Osteocyte (in vitro differentiated cells): ENCODE measurements around the gene FARS2. TPM values are rescaled to one million over a fixed set of nuclear protein-coding genes. Genes with fewer than 3 reads are reported as not detected.

Experiments
- DNase-seq: peaks from one replicate; pipeline ENCODE4 v3.0.0; 2021; ENCODE audit warnings: mixed read lengths; ENCODE audit not compliant: unreplicated experiment; ENCODE audit errors: extremely low spot score
- H3K27ac Mint-ChIP-seq: one replicate; pipeline ENCODE4 v1.8.0; 2021; ENCODE audit warnings: mild to moderate bottlenecking, mixed read lengths; ENCODE audit not compliant: unreplicated experiment
- H3K27me3 Mint-ChIP-seq: one replicate; pipeline ENCODE4 v1.8.0; 2021; ENCODE audit warnings: mixed read lengths; ENCODE audit not compliant: unreplicated experiment
- H3K36me3 Mint-ChIP-seq: one replicate; pipeline ENCODE4 v1.8.0; 2021; ENCODE audit warnings: mixed read lengths; ENCODE audit not compliant: unreplicated experiment
- H3K4me1 Mint-ChIP-seq: one replicate; pipeline ENCODE4 v1.8.0; 2021; ENCODE audit warnings: mixed read lengths; ENCODE audit not compliant: unreplicated experiment
- H3K4me3 Mint-ChIP-seq: one replicate; pipeline ENCODE4 v1.8.0; 2021; ENCODE audit warnings: mild to moderate bottlenecking, moderate library complexity, mixed read lengths; ENCODE audit not compliant: unreplicated experiment
- H3K9me3 Mint-ChIP-seq: one replicate; pipeline ENCODE4 v1.8.0; 2021; ENCODE audit warnings: mixed read lengths; ENCODE audit not compliant: unreplicated experiment
- CTCF ChIP-seq: fragments of 200-600 bp; sonication (generic); IDR thresholded peaks from 2 replicates; pipeline ENCODE4 v1.5.0; 2021; ENCODE audit warnings: antibody characterized with exemption, mild to moderate bottlenecking, moderate library complexity
- total RNA-seq: library from RNA; stranded (reverse); gene quantifications from 2 replicates; pipeline ENCODE4 v1.2.1, GENCODE V29; 2021

The FARS2 gene
- total RNA-seq, 1 donor from 2014 or later: 17.4 TPM

GRCh38 chr6:5507131-5507681 is 245.9 kb downstream of the FARS2 start:
- DNase-seq: no peak
- H3K27me3 Mint-ChIP-seq: no peaks in the 10 kb centered on the region
- H3K27ac Mint-ChIP-seq: no peak overlapping the region
- H3K4me3 Mint-ChIP-seq: no peak overlapping the region
- no peaks in the 10 kb centered on the region for H3K4me1 Mint-ChIP-seq
- TF ChIP-seq CTCF: no peak
- H3K36me3 Mint-ChIP-seq: no peaks in the 10 kb centered on the region
- no peaks in the 10 kb centered on the region for H3K9me3 Mint-ChIP-seq

GRCh38 chr6:5509106-5509505 is 247.8 kb downstream of the FARS2 start:
- Mint-ChIP-seq H3K4me1 (no peaks in the 10 kb centered on the region), H3K27me3 (no peaks in the 10 kb centered on the region), H3K27ac (no peak overlapping the region), H3K4me3 (no peak overlapping the region), H3K36me3 (no peaks in the 10 kb centered on the region), H3K9me3 (no peaks in the 10 kb centered on the region)
- DNase-seq: no peak
- no peak for TF ChIP-seq CTCF

GRCh38 chr6:5510331-5511133 is 249.2 kb downstream of the FARS2 start:
- TF ChIP-seq CTCF: no peak
- DNase-seq: no peak
- no peak overlapping the region for H3K27ac Mint-ChIP-seq
- H3K9me3 Mint-ChIP-seq: no peaks in the 10 kb centered on the region
- no peaks in the 10 kb centered on the region for H3K36me3 Mint-ChIP-seq
- no peaks in the 10 kb centered on the region for H3K4me1 Mint-ChIP-seq
- no peak overlapping the region for H3K4me3 Mint-ChIP-seq
- H3K27me3 Mint-ChIP-seq: no peaks in the 10 kb centered on the region

GRCh38 chr6:5511954-5512353 is 250.6 kb downstream of the FARS2 start:
- DNase-seq: no peak
- no peak for TF ChIP-seq CTCF
- no peaks in the 10 kb centered on the region for H3K9me3 Mint-ChIP-seq
- no peak overlapping the region for H3K27ac Mint-ChIP-seq
- H3K36me3 Mint-ChIP-seq: no peaks in the 10 kb centered on the region
- no peaks in the 10 kb centered on the region for H3K27me3 Mint-ChIP-seq
- no peak overlapping the region for H3K4me3 Mint-ChIP-seq
- no peaks in the 10 kb centered on the region for H3K4me1 Mint-ChIP-seq

GRCh38 chr6:5512422-5512821 is 251.1 kb downstream of the FARS2 start:
- Mint-ChIP-seq H3K36me3 (no peaks in the 10 kb centered on the region), H3K4me1 (no peaks in the 10 kb centered on the region), H3K9me3 (no peaks in the 10 kb centered on the region), H3K4me3 (no peak overlapping the region), H3K27me3 (no peaks in the 10 kb centered on the region), H3K27ac (no peak overlapping the region)
- no peak for TF ChIP-seq CTCF
- no peak for DNase-seq
